ENCODE measurements around the gene TSEN54.

TSEN54 gene

DNA sequence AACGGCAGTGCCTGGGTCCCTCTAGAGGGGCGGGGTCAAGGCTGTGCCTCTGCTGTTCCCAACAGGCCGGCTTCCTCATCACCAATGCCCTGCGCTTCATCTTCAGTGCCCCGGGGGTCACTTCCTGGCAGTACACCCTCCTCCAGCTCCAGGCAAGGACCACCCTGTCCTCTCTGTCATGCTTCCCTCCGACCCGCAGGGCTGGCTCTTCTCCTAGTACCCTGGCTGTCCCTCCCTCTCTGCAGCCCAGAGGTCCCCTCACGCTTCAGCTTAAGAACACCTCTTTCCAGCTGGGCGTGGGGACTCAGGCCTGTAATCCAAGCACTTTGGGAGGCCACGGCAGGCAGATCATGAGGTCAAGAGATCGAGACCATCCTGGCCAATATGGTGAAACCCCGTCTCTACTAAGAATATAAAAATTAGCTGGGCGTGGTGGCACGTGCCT is 26.8 kb upstream of the TSEN54 start:
- DNase-seq, result no peak

DNA sequence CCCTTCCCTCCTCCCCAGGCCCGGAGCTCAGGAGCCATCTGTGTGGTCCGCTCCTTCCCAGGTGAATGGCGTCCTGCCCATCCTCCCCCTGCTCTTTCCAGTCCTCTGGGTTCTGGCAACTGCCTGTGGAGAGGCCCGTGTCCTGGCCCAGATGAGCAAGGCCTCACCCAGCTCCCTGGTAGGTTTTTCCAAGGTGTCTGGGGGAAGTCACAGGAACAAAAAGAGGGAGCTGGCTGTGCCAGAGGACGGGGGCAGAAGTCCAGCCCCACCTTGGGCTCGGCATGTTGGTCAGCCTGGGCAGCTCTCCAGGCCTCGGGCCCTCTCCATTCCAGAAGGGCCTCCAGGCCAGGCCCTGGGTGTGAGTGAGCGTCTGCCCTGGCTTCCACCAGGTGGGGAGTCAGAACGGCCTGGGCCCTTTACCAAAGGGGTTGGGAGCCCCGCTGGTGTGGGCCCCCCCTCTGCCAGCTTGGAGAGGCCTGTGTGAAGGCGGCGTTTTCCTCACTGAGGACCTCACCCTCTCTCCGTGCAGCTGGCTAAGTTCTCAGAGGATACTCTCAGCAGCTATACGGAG is 26.1 kb upstream of the TSEN54 start:
- no peak for DNase-seq

DNA sequence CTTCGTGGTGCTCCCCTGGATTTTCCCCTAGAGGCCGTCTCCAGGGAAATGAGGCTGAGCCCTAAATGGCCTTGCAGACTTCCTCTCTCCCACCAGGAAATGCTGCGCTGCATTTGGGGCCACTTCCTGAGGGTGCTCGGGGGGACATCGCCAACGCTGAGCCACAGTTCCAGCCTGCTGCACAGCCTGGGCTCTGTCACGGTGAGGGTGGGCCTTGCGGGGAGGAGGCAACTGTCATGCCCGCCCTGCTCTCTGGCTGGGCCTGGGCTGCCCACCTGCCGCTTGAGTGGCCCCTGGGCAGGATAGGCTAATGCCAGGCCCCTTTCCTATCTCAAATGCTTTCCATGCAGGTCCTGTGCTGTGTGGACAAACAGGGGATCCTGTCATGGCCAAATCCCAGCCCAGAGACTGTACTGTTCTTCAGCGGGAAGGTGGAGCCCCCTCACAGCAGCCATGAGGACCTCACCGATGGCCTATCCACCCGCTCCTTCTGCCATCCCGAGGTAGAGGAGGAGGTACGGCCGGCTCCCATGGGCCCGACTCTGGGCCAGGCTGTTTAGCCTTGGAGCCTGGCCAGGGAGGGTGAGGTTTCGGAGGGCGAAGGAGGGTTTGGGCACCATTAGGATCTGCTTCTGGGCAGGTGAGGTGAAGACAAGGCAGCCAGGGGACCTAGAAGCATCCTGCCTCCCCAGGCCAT is 25.2 kb upstream of the TSEN54 start:
- DNase-seq, result no peak

DNA sequence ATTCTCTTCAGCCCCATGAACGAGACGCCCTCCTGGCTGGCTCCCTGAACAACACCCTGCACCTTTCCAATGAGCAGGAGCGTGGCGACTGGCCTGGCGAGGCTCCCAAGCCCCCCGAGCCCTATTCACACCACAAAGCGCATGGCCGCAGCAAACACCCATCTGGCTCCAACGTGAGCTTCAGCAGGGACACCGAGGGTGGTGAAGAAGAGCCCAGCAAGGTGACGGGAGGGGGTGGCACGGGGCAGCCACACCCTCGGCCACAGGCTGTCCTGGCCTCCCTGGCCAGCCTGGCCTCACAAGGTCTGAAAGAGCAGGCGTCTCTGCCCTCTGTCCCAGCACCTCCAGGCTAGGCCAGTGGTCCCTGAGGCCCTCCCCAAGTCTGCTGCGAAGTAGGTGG is 24.6 kb upstream of the TSEN54 start:
- DNase-seq, result no peak

DNA sequence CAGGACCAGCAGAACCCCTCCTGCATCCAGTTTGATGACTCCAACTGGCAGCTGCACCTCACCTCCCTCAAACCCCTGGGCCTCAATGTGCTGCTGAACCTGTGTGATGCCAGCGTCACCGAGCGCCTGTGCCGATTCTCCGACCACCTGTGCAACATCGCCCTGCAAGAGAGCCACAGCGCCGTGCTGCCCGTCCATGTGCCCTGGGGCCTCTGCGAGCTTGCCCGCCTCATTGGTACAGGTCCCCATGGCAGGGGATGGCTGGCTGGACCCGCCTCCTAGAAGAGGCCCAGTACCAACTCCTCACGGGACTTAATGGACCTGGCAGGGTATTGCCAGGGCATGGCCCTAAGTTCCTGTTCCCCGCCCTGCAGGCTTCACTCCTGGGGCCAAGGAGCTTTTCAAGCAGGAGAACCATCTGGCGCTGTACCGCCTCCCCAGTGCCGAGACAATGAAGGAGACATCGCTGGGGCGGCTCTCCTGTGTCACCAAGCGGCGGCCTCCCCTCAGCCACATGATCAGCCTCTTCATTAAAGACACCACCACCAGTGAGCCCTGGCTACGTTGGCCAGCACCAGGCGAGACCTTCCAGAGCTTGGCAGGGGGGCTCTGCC is 23.7 kb upstream of the TSEN54 start:
- no peak for DNase-seq

DNA sequence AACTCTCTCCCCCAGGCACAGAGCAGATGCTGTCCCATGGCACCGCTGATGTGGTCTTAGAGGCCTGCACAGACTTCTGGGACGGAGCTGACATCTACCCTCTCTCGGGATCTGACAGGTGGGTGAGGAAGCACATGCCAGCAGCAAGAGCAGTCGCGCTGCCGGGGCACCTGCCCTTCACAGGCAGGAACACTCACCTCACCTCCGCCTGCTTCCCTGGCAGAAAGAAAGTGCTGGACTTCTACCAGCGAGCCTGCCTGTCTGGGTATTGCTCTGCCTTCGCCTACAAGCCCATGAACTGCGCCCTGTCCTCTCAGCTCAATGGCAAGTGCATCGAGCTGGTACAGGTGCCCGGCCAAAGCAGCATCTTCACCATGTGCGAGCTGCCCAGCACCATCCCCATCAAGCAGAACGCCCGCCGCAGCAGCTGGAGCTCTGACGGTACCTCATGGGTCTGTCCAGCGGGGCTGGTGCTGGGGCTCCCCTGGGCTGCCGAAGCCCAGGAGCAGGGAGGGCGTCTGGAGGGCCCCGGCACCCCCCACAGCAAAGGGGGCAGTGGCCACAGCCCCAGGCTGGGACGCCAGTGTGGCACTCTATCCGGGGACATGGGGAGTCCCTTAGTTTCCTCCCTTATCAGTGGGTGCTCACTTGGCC is 22.7 kb upstream of the TSEN54 start:
- no peak for DNase-seq

DNA sequence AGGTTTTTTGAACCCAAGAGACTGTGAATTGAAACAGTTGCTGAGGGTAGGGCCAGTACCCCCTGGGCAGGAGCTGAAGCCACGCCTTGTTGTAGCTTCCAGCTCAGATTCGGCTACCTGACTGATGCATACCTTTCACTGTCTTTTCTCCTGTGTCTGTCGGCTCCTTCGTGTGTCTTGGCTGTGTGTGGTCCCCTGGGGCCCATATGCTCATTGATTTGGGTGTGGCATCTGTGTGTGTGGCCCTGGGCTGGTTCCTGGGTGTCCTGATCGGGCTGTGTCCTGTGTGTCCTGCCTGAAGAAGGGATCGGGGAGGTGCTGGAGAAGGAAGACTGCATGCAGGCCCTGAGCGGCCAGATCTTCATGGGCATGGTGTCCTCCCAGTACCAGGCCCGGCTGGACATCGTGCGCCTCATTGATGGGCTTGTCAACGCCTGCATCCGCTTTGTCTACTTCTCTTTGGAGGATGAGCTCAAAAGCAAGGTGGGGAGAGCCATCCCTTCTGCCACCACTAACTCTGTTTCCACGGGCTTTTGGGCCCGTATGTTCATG is 21.9 kb upstream of the TSEN54 start:
- no peak for DNase-seq

DNA sequence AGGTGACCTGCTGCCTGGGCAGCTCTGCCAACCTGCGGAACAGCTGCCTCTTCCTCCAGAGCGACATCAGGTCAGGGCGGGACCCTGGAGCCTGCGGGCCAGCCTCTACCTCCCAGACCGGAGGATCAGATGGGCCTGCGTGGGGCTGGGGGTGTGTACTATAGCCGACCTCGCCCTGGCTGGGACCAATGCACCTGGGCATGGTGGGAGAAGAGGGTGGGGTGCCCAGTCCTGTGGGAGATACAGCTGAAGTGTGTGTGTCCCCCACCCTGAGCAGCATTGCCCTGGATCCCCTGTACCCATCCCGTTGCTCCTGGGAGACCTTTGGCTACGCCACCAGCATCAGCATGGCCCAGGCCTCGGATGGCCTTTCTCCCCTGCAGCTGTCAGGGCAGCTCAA is 20.3 kb upstream of the TSEN54 start:
- DNase-seq, result no peak

DNA sequence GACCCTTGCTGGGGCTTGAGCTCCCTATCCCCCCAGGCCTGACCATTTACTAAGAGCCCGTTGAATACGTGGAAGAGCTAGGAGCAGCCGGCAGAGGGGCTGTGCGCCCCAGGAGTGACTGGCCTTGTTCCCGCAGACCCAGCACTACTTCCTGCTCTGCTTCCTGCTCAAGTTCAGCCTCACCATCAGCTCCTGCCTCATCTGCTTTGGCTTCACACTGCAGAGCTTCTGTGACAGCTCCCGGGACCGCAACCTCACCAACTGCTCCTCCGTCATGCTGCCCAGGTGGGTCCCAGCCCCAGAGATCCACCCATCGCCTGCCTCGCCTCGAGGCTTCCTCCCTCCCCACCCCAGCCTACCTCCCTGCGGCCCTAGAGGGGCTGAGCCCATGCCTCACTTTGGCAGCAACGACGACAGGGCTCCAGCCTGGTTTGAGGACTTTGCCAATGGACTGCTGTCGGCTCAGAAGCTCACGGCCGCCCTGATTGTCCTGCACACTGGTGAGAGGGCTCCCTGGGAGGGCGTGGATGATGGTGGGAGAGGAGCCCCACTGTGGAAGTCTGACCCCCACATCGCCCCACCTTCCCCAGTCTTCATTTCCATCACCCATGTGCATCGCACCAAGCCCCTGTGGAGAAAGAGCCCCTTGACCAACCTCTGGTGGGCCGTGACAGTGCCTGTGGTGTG is 18.1 kb upstream of the TSEN54 start:
- DNase-seq, result no peak

DNA sequence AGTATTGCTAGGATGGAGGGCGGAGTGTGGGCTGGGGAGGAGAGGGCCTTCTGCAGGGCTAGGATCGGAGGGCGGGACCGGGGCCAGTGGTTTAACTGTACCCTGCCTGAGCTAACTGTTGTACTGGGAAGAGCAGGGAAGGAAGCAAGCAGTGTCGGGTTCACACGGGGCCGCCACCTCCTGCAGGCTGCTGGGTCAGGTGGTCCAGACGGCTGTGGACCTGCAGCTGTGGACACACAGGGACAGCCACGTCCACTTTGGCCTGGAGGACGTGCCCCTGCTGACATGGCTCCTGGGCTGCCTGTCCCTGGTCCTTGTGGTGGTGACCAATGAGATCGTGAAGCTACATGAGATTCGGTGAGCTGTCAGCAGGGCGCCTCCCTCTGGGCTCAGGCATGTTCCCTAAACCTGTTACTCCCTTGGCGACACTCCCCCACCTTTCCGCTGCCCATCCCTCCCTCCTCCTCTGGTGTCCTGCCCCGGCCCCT is 17.6 kb upstream of the TSEN54 start:
- DNase-seq, result no peak

DNA sequence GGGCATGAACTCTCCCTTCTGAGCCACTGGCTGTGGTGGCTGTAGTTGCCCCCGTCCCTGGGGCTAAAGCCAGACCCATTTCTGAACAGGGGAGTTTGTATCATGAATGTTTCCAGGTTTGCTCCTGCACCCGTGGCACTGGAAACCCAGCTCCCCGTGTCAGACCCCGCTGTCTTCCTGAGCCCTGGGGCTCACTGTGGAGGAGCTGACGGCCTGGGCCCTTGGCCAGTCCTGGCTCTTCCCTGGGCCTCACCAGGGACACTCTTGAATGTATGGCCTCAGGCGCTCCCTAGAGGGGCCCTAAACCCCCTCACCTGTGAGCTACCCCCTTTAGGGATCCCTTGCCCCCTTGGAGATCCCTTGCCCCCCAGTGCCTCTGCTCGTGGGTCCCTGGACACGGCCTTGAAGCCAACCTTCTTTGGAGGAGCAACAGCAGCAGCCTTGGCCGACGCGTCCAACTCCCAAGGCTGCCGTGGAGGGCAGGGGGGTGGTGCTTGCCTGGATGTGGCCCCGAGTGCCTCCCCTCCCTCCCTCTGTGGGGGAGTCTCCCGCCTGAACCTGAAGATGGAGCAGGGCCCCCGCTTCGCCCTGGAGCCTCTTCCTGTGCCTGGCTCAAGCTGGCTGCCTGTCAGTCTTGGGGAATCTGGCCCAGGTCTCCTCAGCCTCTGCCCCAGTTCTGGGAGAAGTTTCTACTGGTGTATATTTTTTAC is 16.9 kb upstream of the TSEN54 start:
- no peak for DNase-seq

DNA sequence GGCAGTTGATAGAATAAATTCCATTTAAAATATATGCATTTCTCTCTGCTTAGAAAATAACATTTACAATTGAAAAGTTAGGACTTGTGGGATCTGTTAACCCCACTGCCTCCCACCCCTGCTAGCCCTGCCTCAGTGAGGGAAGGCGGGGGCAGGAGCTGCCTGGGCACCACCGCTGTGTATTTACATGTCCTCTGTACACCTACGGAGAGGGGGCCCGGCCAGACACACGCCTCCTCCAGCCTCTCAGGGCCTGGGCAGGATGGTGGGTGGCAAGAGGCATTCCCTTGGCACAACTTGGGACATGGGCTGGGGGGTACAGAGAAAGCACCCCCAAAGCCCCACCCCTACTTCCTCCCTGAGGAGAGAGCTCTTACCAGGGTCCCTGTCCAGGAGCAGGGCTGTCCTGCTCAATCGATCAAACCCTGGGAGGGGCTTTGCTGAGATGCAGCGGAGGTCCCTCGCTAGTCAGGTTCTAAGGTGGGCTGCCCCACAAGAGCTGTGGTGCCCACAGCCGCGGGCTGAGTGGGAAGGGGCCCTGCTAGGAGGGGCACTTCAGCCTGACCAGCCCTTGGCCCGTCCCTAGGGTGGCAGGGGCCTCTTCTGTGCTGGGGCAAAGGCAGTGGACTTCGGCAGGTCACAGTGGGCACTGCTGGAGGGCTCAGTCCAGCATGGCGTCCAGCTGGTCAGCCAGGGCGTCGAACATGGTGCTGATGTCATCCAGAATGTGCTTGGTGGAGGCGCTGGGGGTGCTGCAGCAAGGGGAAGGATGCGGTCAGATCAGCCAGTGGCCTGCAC is 15.7 kb upstream of the TSEN54 start:
- no peak for DNase-seq

DNA sequence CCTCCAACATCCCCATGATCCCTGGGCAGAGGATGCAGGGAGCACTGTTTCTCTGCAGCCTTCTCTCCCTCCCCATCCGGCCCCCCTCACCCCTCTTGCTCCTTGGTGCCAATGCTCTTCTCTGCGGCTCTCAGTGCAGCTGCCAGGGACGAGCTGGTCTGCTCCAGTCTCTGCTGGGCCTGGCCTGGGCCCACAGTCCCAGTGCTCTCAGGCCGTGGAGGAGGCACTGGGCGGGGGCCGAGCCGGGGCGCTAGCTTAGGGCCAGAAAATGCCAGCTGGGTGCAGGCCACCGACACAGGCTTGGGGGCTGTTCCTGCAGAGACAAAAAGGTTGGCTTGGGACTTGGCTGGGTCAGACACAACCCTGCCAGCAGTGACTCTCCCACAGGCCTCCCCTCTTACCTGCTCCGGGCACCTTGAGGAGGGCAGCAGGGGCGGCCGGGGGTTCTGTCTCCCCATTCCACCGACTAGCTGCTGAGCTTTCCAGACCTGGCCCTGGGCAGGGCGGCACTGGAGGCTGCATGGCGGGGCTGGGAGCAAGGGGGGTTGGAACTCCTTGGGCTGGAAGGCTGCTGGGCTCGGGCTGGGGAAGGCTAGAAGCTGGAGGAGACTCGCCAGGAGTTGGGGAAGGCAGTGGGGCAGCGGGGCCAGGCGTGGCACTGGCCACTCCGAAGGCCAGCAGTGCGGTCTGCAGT is 14.8 kb upstream of the TSEN54 start:
- no peak for DNase-seq

DNA sequence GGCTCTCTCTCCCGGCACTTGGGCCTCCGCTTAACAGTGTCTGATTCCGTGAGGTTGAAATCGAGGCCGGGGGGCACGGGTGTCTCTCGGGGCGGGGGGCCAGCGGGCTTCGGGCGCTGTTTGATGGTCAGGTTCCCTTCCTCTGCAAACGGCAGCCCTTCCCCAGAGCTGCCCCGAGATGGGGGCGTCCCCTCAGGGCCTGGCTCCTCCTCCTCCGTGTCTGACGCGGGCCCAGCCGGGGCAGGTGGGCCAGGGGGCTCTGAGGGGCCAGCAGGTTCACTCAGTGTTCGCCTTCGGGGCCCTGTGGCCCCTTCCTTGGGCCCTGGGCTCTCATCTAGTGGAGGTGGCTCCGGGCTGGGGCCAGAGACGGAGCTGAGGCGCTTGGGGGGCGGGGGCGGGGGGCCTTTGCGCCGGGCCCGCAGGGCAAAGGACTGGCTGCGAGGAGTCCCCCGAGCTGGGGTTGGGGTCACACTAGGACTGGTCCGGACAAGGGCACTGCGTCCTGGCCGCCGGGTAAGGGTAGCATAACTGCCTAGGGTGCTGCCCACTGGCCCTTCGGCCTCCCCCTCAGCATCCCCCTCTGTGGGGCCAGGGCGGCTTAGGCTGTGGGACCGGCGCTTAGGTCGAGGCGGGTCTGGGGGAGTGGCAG is 14.1 kb upstream of the TSEN54 start:
- no peak for DNase-seq

DNA sequence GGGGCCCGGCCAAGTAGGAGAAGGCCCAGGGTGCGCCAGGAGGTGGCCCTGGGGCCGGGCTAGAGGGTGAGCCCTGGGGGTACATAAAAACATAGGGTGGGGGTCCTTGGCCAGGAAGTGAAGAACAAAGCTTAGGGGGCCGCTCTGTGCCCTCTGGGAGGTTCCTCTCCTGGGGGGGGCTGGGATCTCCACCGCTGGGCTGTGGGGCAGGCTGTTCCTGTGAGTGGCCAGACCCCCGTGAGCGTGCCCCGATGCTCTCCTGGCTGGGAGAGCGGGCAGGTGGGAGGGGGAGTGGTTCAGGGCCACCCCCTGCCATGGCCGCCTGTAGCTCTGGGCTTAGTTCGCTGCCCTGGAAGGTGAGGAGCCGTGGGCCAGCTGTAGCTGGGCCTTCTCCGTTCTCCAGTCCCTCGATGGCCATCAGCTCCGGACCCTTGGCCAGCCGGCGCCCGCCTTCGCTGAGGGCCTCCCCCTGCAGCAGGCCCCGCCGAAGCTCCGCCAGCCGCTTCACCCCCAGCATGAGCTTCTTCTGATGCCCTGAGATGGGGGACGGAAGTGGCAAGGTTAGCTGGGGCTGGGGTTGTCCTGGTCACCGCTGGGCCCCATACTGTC is 13.5 kb upstream of the TSEN54 start:
- DNase-seq, result no peak

DNA sequence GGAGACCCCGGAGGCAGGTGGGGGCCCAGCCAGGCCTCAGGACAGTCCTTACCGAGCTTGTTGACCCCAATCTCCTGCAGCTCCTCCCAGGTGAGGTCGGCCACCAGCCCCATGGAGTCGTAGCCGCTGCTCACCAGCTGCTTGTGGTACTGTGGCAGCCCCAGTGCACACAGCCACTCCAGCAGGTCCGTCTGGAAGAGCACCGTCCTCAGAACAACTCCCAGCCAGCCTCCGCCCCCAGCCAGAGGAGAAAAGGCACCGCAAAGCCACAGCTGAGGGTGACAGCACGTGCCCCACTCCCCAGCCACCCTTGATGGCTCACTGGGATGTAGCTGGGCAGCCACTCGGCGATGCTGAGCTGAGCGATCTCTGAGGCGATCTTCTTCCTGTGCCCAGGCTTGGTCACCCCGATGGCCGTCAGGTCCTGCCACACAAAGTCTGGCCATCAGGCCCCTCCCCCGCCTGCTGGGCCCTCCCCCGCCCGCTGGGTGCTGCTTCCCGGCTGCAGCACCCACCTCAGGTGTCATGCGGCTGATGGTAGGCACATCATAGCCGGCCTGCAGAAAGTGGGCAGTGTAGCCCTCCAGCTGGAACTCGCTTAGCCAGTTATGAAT is 12.9 kb upstream of the TSEN54 start:
- DNase-seq, result no peak

DNA sequence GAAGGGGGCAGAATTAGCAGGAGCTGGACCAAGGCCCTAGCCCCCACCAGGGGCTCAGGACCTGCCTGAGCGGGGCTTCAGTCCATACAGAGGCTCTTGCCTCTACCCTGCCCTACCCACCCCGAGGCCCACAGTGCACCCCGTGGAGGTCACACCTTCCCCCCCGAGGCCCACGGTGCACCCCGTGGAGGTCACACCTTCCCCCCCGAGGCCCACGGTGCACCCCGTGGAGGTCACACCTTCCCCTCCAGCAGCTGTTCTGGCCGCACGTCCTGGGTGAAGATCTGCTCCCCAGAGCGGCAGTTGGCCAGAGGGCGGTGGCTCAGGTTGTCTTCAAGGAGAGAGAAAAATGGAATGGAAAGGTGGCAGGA is 12.4 kb upstream of the TSEN54 start:
- DNase-seq, result peak in 1 of 2 donors; percentile 24

DNA sequence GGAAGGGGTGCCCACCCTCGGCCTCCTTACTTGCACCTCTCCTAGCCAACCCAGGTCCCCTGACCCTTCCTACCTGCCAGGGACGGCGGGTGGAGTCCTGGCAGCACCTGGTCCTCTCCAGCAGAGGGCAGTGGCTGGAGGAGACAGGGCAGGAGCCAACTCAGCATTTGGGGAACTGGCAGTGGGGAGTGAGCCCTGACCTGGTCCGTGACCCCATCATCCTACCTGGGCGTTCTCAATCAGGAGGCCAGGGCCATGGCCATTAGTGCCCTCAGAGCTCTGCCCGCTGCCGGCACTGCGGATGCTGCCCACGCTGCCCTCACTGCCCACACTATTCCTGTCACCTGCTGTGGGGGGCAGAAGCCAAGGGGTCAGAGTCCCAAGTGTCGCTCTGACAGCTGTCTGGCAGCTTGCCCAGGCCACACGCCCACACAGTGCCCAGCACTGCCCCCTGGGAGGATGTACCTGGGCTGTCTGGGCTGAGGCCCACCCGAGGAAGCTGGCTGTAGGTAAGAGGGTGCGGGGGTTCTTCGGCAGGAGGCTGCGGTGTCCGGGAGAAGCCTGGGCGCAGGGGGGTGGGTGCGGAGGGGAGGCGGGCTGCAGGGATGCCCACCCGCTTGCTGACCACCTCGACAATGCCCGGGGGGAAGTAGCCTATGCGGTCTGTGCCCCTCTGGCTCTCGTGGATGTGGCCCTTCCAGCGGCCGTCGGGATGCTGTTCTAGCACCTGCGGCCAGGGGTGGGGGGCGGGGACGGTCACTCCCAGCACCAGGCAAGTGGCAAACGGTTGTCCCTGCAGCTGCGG is 11.8 kb upstream of the TSEN54 start:
- peak; percentile 47 to 56 for DNase-seq

DNA sequence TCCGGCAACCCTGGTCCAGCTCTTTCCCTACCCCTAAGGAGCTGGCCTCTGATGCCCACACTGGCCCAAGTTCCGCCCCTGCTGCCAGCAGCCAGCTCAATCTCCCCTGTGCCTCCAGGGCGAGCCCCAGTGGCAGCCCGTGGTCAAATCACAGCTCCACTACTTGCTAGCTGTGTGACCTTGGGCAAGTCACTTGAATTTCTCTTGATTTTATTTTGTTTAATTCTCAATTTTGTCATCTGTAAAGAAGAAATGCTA is 11.2 kb upstream of the TSEN54 start:
- no peak for DNase-seq
